Measurements from ENCODE around the gene KIF5A.
A peak's percentile ranks its signal among the peaks of the same experiment; 100 is the strongest.

Gene KIF5A

DNA sequence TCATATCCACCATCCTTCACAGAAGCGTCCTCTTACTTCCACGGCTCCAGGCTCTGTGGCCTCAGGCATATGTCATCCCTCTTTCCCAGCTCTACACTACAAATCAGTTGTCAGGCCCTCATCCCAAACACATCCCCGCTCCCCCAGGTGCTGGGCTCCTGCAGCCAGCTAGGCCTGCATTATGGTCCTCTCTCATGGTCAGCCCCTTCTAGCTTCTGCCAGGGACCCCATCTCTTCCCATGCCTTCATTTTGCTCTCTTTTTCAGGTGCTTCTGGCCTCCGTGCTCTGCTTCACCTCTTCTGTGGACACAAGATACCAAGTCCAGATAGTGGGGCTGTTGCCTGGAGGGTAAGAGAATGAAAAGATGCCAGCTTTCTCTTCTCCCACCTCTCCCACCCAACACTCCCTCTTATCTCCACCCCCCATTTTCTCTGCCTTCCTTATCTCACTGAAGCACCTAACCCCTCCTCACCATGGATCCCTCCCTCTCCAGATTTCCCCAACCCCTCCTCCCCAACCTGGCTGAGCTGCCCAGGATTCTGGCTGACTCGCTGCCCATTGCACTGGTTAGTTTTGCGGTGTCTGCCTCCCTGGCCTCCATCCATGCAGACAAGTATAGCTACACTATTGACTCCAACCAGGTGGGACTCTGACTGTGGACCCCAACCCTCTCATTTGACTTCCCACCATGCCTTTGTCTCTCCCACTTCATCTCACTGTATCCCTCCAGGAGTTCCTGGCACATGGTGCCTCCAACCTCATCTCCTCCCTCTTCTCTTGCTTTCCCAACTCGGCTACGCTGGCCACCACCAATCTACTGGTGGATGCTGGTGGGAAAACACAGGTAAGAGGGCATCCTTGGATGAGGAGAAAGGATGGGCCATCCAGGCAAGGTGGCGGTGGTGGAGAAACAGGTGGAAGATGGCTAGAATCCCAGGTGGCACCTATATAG is 72.7 kb downstream of the KIF5A start:
- no peak for DNase-seq

DNA sequence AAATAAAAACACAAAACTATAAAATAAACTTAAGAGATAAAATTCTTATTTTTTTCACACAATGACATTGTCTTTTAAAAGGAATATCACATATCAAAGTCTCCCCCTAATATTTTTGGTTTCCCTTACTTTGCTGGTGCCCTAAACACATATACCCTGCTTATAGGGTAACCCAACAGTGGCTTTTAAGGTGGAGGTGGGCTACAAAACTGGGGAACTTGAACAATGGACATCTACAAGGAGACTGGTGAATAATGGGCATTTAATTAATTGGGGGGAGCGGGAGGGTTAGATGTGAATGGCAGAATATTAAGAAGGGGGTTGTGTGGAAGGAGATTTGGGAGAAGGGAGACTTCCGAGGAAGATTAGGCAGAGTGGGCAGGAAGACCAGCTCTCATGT is 73.5 kb downstream of the KIF5A start:
- DNase-seq = no peak

DNA sequence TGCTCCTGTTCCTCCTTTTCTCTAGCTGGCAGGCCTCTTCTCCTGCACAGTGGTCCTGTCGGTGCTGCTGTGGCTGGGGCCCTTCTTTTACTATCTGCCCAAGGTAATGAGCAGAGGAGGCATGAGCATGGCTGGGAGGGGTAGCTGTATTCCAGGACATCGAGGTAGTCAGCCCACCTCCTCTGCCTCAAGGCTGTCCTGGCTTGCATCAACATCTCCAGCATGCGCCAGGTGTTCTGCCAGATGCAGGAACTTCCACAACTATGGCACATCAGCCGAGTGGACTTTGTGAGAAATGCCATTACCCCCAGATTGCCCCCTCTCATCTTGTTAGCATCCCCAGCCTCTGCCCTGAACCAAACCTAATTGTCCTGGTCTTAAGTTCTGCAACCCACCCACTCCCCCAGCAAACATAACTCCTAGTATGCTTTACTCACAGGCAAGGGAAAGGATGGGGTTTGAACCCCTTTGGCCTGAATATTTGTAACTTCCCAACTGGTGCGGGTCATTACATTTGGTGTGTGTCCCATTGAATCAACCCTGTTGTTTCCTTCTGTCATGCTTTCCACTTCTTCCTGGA is 74.1 kb downstream of the KIF5A start:
- DNase-seq = no peak

DNA sequence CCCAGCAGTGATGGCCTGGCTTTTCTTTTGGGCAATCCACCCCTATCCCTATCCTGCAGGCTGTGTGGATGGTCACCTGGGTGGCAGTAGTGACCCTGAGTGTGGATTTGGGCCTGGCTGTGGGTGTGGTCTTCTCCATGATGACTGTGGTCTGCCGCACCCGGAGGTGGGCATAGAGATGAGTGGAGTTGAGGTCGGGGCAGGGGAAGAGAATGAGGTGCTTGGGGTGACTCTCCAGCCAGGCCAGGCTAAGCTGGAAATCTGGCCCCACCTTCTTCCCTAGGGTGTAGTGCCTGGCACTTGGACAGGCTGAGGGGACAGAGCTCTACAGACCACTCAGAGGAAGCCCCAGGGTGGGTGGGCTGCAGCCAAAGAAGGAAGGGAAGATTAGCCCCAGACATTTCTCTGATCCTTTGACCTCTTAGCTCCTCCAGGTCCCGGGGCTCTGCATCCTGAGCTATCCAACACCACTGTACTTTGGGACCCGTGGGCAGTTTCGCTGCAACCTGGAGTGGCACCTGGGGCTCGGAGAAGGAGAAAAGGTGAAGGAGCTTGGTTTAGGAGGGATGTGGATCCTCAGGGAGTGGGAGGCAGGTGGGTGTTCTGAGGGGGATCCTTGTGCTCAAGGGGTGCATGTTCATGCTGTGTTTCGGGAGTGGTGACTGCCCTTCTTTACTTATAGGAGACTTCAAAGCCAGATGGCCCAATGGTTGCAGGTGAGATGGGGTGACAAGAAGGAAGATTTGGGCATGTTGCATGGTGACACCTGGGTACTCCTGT is 74.8 kb downstream of the KIF5A start:
- DNase-seq = no peak

DNA sequence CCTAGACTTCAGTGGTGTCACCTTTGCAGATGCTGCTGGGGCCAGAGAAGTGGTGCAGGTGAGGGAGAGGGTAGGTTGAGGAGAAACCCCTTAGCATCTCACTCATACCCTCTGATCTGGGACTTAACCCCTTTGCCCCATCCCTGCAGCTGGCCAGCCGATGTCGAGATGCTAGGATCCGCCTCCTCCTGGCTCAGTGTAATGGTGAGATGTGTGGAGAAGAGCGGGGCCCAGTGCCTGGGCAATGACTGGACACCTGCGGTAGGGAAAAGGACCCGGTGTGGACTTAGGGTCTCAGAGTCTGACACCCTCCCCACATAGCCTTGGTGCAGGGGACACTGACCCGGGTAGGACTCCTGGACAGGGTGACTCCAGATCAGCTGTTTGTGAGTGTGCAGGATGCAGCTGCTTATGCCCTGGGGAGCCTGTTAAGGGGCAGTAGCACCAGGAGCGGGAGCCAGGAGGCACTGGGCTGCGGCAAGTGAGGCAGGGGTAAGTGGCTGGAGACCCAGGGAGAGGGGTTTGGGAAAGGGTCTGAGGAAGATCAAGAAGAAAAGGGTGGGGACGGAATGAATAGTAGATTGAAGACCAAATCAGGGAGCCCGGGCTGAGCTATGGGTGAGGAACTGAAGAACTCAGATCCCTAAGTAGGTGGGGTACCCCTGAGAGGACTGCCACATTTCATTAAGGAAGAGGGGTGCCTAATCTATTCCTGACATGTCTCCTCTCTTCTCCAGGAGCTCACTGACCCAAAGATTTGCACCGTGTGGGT is 75.6 kb downstream of the KIF5A start:
- DNase-seq = no peak

DNA sequence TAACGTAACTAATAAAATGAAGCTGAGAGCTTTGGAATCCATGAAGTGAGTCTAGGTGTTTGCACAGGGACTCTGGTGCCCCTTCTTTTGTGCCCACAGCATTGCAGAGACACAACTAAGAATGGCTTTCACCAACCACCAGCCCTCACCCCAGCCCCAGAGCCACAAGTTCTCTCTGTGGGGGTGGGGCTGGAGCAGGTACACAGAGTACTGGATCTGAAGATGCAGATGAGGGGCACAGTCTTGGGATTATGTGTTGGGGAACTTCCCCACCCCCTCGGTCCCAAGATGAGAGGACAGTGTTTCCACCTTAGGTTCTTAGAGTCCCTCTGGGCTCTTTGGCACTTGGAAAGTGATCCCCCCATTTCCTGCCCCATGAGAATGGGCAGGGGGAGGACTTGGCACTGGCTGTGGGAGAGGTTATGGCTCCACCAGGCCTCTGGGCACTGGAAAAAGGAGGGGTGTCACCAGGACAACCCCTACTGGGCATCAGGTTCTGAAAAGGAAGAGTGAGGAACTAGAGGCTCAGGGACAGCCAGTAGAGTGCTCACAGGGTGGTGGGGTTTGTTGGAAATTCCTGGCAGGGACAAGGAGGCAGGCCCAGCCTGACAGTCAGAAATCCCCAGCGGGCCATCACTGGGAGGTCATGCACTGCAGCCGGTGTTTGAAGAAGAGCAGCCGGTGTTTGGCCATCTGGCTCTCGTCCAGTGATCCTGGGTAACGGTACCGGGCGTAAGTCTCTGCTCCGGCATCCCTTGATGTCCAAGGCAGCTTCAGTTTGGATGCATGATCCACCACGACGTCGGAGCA is 76.5 kb downstream of the KIF5A start:
- no peak for DNase-seq

DNA sequence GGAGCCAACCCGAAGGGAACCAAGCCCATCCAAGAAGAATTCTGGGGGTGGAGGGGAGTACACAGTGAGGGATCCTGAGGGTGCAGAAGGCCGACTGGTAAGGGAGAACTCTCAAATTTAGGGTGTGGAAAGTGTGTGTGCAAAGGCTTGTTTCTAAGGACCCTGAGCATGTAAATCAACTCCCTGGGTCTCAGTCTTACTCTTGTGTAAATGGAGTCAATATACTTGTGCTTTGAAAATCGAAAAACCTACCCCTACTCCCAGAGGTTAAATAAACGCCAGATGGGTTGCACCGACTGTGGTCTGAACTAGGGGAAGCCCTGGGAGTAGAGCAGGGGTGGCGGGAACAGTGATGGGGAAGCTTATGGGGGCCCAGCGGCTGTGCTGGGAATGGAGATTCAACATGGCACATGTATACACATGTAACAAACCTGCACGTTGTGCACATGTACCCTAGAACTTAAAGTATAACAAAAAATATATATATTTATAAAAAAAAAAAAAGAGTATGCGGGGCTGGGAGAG is 77.1 kb downstream of the KIF5A start:
- no peak for DNase-seq

DNA sequence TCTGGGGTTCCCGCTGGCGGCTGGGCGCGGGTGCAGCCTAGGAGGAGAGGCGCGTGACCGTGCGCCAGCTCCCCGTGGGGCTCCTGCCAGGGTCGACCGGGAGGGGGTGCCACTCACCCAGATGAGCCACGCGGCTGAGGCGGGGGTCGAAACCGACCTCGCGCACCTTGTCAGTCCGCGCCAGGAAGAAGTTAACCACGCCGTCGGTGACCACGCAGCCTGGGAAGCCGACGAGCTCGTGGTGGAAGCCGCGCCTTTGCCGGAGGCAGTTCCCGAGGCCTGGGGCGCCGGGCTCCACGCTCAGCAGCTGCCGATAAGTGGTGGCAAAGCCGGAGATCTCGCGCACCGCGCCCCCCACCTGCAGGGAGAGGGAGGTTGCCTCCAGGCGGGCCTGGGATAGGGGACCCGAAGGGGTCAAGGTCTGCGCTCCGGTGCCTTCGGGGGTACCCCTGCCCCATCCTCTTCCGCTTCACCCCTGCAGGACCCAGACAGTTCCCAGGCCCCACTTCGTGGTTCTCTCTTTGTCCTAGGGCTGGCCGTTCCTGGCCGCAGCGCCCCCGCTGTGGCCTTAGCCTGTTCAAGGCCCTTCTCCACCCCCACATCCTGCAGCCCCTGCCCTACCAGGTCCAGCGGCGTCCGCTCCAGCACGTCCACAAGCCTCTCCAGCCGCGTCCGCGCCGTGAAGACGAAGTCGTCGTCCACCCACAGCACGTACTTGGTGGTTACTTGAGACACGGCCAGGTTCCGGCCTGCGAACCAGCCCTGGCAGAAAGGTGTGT is 77.8 kb downstream of the KIF5A start:
- DNase-seq = no peak

DNA sequence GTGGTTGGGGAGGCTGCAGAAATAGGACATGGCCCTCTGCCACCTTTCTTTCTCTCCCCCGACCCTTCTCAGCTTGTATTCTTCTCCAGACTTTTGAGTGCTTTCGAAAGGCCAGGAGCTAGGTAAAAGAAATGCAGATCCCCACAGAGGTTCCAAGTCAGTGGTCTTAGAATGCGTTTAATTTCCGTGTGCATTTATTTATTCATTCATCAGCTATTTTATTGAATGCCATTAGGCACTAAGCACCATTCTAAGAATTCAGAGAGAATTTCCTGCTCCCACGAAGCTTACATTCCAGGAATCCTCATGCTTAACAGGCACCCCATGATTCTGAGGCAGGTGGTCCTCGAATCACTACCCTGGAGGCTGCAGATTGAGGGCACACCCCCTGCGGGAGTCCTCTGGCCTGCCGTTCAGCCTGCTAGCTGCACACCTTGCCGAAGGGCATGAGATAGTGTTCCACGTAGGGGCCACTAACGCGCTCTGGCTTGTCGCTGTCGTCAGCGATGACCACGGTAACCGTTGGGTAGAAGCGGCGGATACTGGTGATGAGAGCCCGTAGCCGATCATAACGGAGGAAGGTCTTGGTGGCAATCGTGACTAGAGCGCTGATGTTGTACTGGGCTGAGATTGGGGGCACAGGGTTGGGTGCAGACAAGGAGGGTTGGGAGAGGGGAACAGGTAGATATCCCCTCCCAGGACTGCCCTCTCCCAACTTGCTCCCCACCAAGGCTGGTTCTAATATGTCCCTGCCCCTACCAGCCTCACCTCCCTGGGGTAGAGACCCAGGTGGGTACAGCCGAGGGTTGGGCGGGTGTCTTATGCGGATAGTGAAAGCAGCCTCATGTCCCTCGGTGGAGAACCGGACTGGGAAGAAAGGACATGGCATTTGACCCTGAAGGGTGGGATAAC is 78.7 kb downstream of the KIF5A start:
- DNase-seq = no peak

DNA sequence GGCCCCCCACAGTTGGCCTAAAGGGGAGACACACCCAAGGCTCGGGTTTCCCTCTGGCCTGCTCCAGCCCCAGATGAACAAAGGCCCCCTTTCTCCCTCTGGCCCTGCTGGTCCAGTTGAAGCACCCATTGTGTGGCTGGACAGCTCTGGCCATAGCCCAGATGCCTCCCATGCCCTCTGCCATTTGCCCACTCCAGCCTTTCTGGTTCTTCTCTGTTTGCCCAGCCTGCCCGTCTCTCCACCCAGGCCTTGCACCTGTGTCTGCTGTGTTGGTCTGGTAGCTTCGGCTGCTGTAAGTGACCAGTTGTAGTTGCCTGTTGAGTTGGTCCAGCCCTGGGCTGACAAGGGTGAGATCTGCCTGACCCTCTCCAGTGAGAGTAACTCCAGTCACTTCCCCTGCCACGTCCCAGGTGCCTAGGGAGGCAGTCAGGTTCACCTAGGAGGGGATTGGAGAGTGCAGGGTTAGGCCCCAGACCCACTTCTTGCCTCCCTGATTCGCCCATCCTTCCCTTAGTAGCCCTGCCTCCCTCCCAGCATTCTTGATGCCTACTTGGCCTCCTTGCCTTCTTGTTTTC is 80.1 kb downstream of the KIF5A start:
- DNase-seq = no peak

DNA sequence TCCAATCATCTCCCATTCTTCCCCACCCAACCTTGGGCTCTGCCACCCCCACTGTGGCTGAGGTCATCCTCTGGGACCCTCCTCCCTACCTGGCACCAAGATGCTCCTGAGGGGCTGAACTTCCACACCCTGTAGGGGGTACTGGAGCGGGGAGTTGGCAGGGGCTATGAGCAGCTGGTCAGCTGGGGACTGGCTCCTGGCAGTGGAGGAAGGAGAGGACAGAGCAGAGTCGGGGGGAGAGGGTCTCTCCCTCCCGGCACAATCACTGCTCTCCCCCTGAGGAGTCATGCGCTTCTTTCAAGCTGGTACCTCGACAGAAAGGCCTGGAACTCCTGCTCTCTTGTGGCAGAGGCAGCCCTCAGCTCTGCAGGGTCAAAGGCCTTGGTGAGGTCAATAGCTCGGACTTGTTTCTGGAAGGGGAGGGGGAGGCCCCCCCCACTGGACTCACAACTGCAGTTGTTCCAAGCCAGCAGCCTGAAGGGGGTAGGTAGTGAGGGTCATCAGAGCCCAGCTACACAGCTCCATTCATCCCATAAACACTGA is 81.1 kb downstream of the KIF5A start:
- DNase-seq = no peak

DNA sequence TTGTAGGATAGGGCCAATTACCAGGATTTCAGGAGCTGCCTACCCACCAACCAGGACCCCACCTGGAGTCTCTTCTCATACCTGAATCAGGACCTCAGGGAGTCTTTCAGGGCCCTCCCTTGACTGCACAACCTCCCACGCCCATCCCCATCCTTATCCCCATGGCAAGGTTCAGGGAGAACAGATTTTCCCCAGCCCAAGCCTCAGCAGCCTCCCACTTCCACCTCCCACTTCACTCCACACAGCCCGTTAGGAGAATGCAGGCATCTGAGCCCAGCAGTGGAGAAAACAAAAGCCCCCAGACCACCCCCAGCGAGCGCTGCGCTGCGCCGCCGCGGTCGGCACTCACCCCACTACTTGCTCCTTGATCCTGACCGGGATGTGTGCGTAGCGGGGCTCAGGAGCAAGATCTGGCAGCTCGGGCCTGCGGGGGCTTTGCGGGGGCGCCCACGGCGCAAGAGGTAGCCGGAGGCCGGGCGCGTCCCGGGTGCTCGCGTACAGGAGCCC is 81.8 kb downstream of the KIF5A start:
- no peak for DNase-seq

DNA sequence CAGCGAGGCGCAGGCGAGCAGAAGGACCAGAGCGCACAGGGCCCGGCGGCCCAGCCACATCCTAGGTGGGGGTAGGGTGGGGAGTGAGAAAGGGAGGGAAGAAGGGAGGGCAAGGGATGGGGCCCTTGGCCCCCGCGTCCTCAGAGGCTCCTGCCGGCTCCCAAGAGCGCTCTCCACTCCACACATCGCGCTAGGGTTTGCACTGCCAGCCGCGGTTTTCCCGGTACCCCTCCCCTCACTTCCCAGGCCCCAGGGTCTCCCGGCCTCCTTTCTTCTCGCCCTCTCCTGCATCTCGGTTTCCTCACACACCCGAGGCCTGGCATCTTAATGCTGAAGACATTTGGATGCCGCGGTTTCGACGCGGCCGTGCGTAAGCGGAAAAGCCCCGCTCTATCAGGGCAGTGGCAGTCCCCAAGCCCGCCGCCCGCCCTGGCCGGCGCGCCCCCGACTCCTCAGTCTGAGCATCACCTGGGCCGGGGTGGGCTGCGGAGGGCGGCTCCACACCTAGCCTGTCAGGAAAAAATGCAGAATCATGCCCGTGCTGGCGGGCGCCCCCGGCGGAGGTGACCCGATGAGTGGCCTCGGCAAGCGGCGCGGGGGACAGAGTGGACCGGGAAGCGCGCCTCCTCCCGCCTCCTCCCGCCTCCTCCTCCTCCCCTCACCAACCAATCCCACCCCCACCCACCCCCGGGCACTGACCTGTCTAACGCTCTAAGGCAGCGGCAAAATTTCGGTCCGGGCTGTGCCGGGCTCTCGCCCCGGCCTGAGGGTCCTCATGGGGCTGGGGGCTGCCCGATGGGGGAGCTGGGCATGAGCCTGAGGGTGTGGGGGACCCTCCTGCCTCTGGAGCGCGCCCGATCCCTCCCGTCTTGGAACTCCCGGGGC is 82.5 kb downstream of the KIF5A start:
- DNase-seq = no peak

DNA sequence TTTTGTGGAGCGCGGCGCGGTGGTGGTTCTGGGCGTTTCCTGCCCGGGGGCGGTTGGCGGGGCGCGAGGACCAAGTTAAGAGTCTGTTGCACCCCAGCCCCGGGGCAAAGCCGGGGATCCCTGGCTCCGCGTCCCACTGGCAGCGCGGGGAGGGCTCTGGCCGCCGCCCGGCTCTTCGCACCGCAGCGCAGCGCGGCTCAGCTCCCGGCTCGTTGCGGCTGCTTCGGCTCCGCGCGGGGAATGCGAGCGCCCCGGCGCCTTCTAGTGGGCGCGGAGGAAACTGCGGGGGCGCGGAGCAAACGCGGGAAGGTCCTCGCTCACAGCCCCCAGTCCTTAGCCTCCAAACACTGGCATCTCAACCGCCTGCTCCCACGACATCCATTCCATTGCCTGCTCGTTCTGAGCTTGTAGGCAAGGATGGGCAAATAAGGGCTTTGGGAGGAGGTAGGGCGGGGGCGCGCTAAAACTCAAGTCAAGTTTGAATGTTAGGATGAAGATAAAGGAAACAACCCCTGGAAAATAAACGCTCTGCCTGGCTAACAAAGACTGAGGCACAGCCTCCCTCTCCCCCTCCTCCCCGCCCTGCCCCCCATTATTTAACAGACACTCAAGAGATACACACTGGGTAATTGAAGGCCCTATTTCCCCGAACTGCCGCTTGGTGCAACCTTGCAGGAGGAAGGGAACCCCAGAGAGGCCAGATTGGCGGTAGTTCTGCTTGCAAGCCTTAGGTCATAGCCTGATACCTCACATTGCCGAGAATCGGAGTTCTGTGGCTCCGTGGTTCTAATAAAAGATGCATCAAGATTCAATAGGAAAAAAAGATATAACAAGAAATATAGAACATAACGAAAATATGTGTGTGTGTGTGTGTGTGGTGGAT is 83.4 kb downstream of the KIF5A start, which contains the start of gene B4GALNT1:
Gene B4GALNT1 (minus strand): TSS at position 244 of the 883 bp plus-strand sequence. CDS start 1,069 bp downstream, outside the sequence.
- DNase-seq = peak; percentile 50

Measured in CD4-positive, alpha-beta T cell treated with Interleukin-4 for 4 hours (primary cell).